Measurements from ENCODE around the gene ZNF394.

ZNF394 gene

DNA sequence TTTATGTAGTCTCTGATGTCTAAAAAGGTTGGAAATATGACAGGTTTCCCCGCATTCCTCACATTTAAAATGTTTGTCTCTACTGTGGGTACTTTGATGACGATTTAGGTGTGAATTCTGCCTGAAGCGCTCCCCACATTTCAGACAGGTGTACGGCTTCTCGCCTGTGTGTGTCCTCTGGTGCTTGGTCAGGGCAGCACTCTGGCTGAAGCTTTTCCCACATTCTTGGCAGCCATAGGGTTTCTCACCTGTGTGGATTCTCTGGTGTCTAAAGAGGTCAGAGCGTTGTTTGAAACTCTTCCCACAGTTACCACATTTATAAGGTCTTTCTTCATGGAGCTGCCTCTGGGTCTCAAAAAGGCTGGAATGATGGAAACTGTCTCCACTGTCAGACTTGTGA is 6.3 kb downstream of the ZNF394 start:
- DNase-seq (ENCODE audit: low read depth) = no peak

DNA sequence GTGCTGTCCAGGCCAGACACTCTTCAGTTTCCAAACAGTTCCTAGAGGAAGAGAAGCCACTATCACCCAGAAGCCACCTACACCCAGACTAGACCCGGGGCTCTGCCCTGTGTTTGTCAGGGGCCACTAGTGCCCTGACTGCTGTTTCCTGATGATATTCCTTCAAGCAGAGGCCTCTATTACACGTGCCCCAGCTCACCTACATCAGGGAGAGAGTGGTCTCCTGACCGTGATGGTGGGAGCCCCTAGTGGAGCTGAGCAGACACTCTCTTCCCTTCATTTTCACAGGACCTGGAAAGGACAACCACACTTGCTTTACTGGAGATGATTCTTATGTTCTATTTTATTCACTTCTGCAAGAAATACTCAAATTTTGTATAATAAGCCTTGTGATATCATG is 9.2 kb downstream of the ZNF394 start:
- no peak for DNase-seq (ENCODE audit: low read depth)

DNA sequence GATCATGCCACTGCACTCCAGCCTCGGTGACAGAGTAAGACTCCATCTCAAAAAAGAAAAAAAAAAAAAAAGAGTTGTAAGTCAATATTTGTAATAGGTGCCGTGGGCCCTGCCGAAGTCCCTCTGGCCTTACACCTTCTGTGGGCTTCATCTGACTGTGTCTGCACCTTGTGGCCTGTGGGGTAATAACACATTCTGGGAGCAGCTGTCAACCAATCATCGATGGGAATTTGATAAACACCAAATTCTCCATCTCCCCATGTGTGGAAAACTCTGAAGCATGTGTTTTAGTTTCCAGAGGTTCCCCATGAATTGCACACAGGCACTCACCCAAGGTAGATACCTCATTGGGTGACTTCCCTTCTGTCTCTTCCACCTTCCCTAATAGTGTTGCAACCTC is 10.8 kb downstream of the ZNF394 start:
- DNase-seq (ENCODE audit: low read depth) = no peak

DNA sequence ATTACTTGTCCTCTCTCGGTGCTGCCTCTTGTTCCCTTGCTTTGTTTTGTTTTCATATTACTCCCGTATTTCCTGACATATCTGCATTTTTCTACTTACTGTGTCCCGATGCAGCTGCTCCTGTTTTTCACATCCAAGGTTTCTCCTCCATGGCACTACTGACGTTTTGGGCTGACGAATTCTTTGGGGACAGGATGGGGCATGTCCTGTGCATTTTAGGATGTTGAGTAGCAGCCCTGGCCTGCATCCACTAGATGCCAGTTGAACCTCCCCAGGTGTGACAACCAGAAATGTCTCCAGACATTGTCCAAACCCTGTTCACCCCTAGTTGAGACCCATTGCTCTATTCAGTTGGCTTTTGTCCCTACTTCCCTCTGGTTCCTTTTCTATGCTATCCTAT is 15.0 kb downstream of the ZNF394 start:
- no peak for DNase-seq (ENCODE audit: low read depth)

DNA sequence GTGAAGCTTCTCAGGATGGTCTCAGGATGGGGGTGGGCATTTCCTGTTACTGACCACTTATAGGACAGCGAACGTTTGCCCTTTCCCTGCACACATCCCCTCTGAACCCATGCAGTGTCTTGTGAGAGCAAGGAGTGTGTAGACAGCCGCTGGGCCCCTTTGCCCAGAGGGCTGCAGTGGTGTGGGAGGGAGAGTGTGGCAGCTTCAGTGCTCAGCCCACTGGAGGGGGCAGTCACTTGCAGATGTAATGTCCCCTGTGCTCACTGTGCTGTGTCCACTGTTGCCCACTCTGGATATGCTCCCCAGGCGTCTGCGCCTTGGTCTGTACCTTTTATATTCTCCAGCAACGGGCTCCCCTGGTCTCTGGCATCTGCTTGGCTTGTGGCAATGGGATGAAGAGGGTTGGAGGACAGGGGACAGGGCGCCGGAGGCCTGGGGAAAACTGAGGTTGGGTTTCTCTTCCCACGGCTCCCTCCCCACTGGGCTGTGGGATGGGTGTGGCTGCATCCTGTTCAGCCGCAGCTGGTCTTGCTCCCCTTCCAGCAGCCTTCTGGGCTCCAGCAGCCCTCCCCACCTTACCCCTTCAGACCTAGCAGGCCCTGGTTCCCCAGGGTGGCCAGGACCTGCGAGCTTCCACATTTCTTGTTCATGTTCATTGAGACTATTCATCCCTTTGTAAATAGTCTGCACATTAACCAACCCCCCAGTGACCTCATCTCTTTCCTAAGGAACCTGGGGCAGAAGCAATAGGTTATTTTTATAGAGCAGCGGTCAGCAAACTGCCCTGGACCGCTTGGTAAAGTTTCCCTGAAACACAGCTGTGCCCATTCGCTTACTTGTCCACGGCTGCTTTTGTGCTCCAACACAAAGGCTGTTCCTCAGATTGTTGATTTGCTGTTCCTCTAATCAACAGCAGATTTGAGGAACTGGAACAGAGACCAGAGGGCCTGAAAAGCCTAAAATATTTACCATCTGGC is 21.3 kb downstream of the ZNF394 start:
- no peak for DNase-seq (ENCODE audit: low read depth)

DNA sequence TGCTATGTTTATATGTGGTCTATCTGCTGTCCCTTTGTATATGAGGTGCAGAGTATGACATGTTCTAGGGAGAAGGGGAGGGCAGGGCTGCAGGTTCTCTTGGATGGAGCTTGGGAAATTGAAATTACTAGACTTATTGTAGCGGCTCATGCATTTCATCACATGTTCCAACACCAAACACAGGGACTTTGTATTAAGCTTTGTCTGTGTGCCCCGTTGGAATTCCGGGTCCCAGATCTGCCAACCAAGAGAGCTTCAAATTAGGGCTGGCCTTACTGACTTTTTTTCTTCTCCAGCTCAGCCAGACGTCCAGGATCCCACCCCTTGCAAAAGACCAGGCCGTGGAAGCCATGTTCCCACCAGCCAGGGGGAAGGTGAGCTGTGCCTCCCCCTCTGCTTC is 24.0 kb downstream of the ZNF394 start:
- no peak for DNase-seq (ENCODE audit: low read depth)

DNA sequence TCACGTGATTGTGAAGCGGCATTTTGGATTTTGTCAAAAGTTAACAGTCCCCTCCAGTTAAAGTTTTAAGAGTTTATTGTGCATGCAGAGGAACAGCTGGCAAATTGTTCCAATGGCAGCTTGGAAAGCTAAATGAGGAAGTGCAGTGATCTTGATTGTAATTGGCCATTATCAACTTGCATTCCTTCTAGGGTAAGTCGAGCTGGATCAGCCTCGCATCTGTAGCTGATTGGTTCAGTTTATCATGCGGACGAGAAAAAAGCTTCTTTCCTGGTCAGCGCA is 26.8 kb downstream of the ZNF394 start:
- no peak for DNase-seq (ENCODE audit: low read depth)

DNA sequence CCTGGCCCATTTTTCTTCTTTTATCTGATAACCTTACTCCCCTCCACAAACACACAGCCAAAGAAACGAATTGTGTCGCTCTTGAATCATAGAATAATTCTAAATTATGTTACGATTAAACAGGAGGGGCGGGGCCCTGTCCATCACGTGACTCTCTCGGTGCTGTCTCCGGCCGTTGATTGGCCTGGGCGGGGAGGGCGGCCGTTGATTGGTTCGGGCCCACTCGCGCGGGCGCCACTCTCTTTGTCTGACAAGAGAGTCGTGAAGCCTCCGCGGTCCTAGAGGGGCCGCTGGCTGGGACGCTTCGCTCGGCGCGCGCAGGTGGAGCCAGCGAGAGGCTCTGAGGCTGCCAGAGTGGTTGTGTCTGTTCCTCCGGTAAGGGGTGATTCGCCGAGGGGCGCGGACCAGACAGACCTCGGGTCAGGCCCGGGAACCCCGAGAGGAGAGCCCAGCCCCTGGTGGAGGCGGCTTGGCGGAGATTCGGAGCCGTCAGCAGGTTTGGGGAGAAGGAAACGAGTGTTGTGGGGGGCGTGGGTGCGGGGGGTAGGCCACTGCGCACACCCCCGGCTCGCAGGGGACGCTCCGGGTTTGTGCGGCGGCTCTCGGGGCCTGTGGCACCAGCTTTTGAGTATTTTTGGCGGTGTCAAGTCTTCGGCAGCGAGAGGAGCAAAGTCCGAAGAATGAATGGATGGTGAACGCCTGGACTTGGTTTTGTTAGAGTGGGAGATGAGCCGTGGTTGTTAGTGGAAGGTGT is 27.3 kb downstream of the ZNF394 start, which contains the start of gene ZNF789:
Gene ZNF789, plus strand, starts transcription at position 330 of the 754 bp plus-strand sequence. CDS start 3,567 bp downstream, outside the sequence.
- DNase-seq (ENCODE audit: low read depth) = peak; percentile 97

DNA sequence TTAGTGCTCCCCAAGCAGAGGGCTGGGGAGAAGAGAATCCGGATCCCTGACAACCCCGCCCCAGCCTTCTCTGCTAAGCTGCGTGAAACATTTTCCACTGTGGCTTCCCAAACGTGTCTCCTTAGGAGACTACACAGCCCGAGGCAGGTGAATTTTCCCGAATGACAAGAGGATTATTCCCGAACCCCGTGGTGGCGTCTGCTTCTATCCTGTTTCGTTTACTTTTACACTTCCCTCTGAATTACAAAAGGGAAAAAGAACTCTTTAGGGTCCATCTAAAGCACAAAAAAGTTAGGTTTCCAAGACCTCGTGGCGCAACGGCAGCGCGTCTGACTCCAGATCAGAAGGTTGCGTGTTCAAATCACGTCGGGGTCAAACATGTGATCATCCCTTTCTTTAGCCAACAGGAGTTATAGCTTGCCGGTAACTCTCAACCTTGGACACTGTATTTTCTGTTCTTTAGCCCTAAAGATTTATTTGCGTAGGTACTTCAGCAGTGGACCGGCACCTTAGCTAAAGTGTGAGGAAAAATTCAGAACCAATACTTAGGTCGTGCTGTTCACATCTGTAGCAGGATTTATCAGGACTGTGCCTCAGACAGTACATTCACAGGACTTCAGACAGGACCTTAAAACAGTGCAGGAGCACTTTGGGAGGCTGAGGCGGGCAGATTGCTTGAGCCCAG is 30.6 kb downstream of the ZNF394 start:
- DNase-seq (ENCODE audit: low read depth) = no peak

DNA sequence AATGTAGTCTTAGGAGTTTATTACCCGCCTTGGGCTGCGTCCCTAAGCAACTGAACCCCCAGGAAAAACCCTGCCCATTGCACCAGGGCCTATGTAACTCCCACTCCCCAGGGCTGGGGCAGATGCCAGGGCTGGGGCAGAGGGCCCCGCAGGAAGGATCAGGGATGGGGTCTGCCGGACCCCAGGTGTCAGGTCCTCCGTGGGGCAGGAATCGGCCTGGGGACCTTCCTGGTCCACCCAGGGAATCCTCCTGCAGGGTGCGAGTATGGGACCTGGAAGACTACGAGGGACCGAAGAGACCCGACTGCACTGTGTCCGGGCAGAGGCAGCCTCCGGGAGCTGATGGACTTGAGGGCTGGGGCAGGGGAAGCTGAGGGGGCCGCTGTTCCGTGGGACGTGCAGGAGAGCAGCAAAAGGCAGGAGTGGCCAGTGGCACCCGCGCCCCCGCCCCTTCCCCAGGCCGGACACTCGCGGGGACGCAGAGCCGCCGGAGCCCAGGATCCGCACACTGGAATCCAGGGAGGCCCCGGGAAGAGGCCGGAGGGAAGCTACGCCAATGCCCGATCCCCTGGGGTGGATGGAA is 31.7 kb downstream of the ZNF394 start:
- DNase-seq (ENCODE audit: low read depth) = no peak

DNA sequence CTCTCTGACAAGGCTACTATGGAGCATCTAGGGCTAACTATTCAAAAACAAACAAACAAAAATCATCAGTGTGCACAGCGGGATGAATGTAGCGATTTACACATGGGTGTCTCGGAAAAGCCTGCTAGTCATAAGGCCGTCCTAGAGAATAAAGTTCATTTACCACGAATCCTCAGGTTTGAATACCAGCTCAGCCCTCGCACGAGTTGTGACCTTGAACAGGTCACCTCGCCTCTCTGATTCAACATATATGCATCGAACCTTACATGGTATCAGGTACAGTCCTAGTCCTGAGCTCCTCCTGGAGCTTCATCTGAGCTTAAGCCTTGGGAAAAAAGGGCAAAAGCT is 34.7 kb downstream of the ZNF394 start:
- no peak for DNase-seq (ENCODE audit: low read depth)

DNA sequence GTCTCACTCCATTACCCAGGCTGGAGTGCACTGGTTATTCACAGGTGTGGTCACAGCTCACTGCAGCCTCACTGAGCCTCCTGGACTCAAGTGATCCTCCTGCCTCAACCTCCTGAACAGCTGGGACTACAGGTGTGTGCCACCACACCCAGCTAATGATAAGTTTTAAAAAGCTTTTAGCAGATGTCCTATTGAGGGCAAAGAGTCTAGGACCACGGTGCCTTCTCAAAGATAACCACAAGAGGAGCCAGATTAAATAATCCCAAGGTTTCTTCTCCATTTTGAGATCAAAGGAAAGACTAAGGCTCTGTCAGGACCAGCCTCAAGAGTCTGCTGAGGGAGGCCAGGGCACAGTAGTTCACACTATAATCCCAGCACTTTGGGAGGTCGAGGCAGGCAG is 38.9 kb downstream of the ZNF394 start:
- DNase-seq (ENCODE audit: low read depth) = no peak

DNA sequence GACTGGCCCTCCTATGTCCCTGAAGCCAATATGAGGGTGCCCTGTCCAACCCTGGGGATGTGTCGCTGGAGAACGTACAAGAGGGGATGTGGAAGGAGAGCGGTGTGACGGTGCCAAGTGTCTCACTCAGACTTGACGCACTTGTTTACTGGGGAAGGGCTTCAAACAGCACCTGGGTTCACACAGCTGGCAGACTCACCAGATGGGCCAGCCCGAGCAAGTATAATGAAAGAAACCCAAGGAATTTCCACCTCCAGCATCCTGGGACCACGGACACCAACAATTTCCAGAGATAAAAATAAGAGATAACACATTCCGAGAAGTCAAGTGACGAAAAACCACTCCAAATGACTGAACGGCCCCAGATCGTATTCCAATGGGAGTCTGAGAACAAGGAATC is 39.4 kb downstream of the ZNF394 start:
- DNase-seq (ENCODE audit: low read depth) = no peak

DNA sequence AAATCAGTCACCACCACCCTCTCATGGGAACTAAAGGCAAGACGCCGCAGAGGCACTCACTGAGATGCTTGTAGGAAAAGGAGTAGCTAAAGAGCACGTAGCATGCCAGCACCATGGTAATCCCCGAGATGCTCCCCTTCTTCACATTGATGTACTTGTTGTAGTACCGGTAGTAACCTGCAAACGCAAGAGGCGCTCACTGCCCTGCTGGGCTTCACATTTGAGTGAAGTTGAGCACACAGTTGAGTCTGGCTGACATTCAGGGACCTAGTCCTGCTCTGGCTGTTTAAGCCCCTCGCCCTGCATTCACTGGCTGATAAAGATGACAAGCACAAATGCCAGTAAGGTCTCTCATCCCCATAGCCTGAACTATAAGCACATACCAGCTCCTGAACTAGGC is 41.0 kb downstream of the ZNF394 start:
- DNase-seq (ENCODE audit: low read depth) = no peak

DNA sequence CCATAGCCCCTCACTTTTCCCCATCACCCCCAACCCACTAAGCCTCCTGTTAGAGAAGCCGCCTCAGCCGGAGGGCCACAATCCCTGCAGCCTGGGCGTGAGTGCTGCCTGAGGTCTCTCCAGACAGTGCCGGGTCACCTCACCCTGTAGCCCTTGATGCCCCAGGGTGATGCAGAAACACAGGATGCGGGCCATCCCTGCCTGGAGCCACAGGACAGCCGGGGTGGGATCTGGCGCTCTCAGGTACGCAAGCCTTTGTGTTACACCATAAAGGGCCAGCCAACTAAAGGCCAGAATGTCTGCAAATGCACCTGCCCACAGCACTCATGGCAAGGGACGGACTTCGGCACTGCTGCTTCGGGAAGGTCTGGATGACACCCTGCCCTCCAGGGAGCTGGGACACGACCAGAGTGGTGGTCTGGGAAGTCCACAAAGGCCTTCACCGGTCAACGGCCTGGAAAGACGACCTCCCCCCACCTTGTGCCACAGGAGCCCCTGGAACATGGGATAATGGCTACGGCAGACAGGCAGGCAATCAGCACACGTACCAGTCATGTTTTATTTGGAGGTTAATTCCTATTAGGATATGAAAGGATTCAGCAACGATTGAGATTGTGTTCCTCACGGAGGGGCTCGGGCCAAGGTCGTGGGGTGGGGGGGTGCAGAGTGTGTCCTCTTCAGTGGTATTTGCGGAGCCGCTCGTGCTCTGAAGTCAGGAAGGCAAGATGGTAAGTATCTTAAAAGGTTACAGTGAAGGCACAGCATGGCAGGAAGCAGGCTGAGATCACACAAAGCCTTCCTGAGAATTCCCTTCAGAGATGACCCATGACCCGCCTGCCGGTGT is 42.2 kb downstream of the ZNF394 start:
- DNase-seq (ENCODE audit: low read depth) = no peak

DNA sequence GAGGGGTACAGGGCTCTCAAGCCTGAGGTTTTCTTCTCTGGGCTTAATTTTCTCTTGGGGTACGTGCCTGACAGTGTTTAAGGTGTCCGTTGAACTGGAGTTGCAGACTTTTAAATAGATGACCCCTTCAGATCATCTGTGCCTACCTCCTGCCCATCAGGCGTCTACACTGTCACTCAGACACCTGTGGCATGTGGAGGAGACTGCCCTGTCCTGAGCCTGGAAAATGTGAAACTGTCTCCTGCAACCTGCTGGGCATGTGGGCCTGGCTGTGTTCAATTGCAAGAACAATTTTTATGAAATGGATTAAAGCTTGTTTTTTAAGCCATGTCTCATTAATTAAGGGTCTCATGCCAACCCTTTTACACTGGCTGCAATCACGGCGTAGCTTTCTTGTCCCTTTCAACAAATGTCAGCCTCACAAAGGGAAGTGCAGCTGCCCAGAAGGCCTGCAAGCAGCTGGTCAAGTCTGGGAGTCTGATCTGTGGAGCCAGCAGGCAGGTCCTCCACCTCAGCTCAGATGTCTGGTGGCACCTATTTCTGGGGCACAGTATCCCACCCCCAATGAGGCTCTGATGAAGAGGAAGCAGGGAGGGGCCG is 42.9 kb downstream of the ZNF394 start:
- DNase-seq (ENCODE audit: low read depth) = no peak

DNA sequence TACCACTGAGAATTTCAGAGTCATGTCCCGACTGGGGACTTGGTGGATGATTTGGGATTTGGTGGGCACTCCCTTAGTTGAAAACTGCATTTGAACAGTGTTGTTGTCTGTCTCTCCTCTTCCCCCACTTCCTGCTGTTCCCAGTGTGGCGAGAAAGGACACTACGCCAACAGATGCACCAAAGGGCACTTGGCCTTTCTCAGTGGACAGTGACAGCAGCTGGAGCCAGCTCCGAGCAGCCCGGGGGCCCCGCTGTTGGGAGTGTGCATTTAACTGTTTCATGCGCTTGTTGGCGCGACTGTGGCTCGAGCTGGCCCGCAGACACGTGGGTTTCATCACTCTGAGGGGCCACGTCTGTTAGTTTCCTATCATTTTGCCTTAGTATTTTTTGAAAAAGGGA is 43.8 kb downstream of the ZNF394 start:
- DNase-seq (ENCODE audit: low read depth) = no peak

DNA sequence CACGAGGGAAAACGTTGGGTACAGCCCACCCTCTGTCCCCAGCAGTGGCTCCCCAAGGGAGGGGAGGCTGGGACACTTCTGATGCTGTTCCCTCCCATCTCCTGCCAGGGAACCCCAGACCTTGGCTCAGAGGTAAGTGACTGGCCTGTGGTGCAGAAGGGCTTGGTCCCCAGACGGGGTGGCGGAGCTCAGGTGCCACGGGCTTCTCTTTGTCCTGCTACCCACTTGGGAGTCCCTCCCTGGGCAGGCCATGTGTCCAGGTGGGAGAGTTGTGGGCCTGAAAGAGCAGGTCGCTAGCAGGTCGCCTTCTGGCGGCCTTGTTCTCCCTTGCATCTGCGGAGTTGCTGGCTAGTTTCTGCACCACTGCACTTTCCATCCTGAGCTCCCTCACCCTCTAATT is 44.2 kb downstream of the ZNF394 start:
- DNase-seq (ENCODE audit: low read depth) = no peak

DNA sequence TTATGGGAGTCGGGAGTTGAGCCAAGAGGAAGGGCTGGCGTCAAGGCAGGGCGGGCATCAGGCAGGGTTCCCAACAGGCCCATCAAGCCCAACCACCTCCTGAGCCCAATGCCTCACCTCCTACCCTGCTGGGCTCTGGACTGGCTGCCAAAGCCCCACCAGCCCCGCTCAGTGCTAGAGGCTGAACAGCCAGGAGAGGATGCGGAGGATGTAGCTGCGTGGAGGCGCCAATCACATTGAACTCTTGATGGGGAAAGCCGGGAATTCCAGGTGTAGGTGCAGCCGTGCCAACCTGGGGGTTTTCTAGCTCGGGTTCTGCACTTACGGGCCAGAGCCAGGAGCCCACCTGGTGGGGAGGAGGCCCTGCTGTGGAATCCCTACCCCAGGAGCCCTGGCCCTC is 47.0 kb downstream of the ZNF394 start:
- DNase-seq (ENCODE audit: low read depth) = no peak

DNA sequence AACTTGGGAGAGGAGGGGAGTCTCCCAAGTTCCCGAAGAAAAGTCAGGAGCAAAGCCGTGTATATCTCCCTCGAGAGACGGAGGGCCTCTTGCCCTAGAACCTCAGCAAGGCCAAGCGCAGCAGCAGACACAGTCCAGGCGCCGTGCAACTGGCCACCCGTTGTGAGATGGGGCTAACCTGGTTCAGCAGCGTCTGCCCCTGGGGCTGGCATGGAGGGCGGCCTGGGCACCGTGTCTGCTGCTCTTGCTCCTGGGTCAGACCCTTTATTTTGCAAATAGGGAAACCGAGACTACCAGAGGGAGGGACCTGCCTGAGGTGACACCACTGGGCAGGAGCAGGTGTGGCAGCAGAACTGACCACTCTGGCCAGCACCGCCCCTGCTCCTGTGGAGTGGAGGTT is 47.5 kb downstream of the ZNF394 start:
- no peak for DNase-seq (ENCODE audit: low read depth)

DNA sequence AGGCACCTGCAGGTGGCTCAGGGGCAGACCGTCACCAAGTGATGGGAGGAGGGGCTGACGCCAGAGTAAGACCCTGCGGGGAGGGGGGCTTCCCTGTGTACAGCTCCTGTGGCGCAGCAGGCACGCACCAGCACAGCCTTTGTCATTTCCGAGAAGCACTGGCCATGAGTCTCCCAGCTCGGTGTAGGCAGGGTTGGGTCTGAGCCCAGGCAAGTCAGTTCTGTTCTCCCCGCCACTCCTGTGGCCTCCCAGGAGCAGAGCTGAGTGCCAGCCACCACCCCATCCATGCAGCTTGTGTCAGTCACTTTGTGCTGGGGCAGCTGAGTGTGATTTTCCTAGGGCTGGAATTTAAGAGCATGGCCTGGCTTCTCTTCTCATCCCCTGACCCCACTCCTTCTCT is 48.1 kb downstream of the ZNF394 start:
- no peak for DNase-seq (ENCODE audit: low read depth)
